Inflammatory macrophage (primary cell): ENCODE measurements around the gene KCNC2.

Source experiments
- DNase-seq, 2 donors: peaks; one replicate each; pipeline ENCODE4 v3.0.0-alpha.2; 2020 to 2022

The KCNC2 gene

DNA sequence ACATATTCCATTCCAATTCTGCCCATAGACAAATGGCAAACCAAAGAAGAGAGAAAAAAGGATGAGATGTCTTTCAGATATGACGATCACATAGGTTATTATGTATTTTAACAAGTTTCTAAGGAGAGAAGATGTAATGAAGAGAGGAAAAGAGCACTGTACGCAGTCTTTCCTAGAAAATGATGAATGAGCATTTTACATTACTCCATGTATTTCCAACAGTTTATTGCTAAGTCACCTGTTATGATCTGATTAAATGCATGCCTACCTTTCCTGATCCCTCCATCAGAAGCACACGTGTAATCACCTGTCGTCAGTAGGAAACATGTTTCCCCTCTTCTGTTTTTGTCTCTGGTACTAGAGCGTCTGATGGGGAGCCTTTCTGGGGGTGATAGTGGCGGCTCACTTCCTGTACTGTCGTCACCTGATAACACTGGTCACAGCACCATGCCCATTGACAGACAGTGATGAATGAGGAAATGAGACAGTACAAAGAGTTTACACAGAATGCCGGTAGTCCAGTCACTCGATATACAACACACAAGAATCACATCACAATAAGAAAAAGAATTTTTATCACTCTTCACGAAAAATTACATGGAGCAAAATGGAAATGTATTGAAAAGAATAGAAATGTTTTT lies 161.6 kb downstream of the KCNC2 start:
- no peak for DNase-seq

DNA sequence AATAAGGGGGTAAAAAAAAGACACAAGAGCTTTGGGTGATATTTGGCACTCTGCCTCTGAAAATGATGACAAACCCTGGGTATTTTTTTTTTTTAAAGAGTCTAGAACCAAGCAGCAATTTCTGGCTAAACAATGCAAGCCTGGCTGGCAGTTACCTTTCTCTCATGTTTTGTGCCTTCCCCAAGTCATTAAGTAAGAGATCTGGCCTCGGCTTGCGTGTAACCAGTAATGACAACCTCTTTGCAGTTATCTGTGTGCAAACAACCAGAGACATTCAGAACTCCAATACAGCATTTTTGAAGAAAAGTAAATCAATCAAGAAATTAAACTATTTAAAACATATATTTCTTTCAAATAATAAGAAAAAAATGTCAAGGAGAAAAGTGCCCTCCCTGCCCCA lies 167.5 kb downstream of the KCNC2 start:
- no peak for DNase-seq

DNA sequence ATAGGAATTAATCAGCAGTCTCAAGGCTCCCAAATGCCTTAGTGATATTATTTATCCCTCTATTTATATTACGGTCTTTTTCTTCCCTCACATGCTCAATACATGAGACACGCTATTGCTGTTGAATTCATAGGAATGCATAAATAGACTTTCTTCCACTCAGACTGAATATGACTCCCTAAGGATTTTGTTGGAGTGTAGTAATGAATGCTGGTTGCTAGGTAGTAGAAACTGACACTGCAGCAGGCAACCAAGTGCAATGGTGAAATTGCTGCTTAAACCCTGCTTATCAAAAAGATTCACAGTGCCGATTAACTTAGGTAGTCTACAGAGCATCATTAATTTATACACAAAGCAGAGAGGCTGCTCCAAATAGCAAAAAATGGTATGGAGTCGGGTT lies 168.2 kb downstream of the KCNC2 start:
- DNase-seq: no peak

GRCh38 chr12:75020068-75020557 lies 189.5 kb downstream of the KCNC2 start:
- no peak for DNase-seq

DNA sequence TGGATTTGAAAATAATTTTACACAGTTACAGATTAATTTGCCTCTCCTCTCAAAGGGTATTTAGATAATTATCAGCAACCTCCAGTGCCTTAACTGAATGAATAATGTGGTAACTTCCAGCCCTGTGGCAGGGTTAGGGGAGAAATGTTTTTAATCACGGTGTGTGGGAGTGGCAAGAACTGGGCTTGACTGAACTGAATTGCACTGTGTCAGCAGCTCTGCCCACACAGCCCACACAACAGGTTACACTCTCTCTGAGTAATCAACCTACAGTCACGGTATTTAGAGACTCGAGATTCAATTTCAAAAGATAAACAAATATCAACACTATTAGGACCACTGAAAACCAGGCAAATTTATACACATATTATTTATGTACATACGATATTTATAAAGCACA lies 198.5 kb downstream of the KCNC2 start:
- DNase-seq: no peak

GRCh38 chr12:75007133-75007532 lies 202.5 kb downstream of the KCNC2 start:
- DNase-seq: no peak

DNA sequence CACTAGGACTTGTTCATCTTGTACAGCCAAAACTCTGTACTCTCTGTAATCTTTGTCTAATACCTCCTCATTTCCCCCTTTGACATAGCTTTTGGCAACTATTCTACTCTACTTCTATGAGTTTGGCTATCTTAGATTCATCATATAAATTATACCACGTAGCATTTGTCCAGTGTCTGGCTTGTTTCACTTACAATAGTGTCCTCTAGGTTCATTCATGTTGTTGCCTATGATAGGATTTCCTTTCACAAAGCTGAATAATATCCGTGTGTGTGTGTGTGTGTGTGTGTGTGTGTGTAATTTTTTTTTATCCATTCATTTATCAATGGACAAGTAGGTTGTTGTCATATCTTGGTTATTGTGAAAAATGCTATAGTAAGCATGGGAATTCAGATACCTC lies 209.5 kb downstream of the KCNC2 start:
- DNase-seq: no peak

DNA sequence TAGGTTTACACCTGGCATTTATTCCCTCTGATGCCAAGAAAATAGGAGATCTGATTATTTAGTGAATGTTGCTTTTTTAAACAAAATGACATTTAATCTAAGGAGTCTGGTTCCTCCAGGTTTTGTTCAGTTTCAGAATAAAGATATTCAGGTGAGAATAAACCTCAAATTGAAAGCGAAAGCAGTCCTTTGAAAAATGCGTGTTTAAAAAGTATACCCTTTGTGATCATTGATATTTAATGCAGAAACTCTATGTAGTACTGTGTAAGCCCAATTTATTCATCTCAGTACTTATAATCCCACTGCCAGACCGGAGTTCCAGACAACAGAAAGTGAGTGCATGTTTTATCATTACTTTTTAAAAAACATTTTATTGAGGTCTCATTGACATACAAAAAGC lies 210.2 kb downstream of the KCNC2 start:
- no peak for DNase-seq
